Measurements from ENCODE around the gene PFAS.
A peak's percentile ranks its signal among the peaks of the same experiment; 100 is the strongest.
"Not testable (repeated sequence)": the region's sequence is repeated elsewhere in the genome, so short reads cannot be mapped to it uniquely, and the experiment has no call there.

The PFAS gene

GRCh38 chr17:8231701-8232100 lies 17.4 kb upstream of the PFAS start:
- no peak for DNase-seq

GRCh38 chr17:8234361-8235270 lies 14.5 kb upstream of the PFAS start:
- no peak for DNase-seq

GRCh38 chr17:8235676-8236075 lies 13.4 kb upstream of the PFAS start:
- no peak for DNase-seq

- no peak for DNase-seq
Measured at GRCh38 chr17:8237175-8237574, 11.9 kb upstream of the PFAS start.

- no peak for DNase-seq
Measured at GRCh38 chr17:8237886-8238285, 11.2 kb upstream of the PFAS start.

- DNase-seq = peak in 1 of 2 experiments; percentile 11
Measured at GRCh38 chr17:8243827-8244226, 5.3 kb upstream of the PFAS start.

- no peak for DNase-seq
Measured at GRCh38 chr17:8244768-8245167, 4.3 kb upstream of the PFAS start.

- DNase-seq = no peak
Measured at GRCh38 chr17:8249621-8250500, 772 bp downstream of the PFAS start.

- not testable (repeated sequence) for DNase-seq
Measured at GRCh38 chr17:8251411-8251810, 2.3 kb downstream of the PFAS start.

GRCh38 chr17:8253801-8254200 lies 4.7 kb downstream of the PFAS start:
- DNase-seq = no peak

- no peak for DNase-seq
Measured at GRCh38 chr17:8254881-8255280, 5.8 kb downstream of the PFAS start.

GRCh38 chr17:8255499-8255898 lies 6.4 kb downstream of the PFAS start:
- no peak for DNase-seq

GRCh38 chr17:8256291-8256690 lies 7.2 kb downstream of the PFAS start:
- DNase-seq = no peak

- DNase-seq = no peak
Measured at GRCh38 chr17:8256691-8257090, 7.6 kb downstream of the PFAS start.

- no peak for DNase-seq
Measured at GRCh38 chr17:8257801-8258200, 8.7 kb downstream of the PFAS start.

- no peak for DNase-seq
Measured at GRCh38 chr17:8264320-8264719, 15.2 kb downstream of the PFAS start.

GRCh38 chr17:8264836-8265542 lies 15.9 kb downstream of the PFAS start:
- no peak for DNase-seq

GRCh38 chr17:8266648-8267479 lies 17.8 kb downstream of the PFAS start:
- DNase-seq = no peak

GRCh38 chr17:8267480-8268147 lies 18.5 kb downstream of the PFAS start:
- no peak for DNase-seq

- DNase-seq = no peak
Measured at GRCh38 chr17:8268550-8269298, 19.6 kb downstream of the PFAS start.

- no peak for DNase-seq
Measured at GRCh38 chr17:8272421-8272820, 23.3 kb downstream of the PFAS start.
